RWPE2 (cell line): Measurements from ENCODE around the gene C13orf46.
A peak's percentile ranks its signal among the peaks of the same experiment; 100 is the strongest.

ENCODE experiments used
- ATAC-seq: fragments of 200-7000 bp; cut with Tn5 transposase; 3 replicates; pipeline ENCODE4 v1.9.1; 2021; ENCODE audit warnings: low read depth
- DNase-seq: peaks from one replicate; pipeline ENCODE4 v3.0.0-alpha.2; 2020; ENCODE audit warnings: low spot score
- H3K27ac ChIP-seq: fragments of 450-650 bp; 2 replicates; pipeline ENCODE4 v1.5.1; 2017; ENCODE audit warnings: mild to moderate bottlenecking; ENCODE audit not compliant: poor library complexity, severe bottlenecking
- H3K27me3 ChIP-seq: fragments of 250-450 bp; sonication (Bioruptor Pico); 2 replicates; pipeline ENCODE4 v1.5.1; 2021; ENCODE audit warnings: mild to moderate bottlenecking, moderate library complexity; ENCODE audit not compliant: insufficient read depth, poor library complexity, severe bottlenecking
- H3K36me3 ChIP-seq: fragments of 250-450 bp; sonication (Bioruptor Pico); 2 replicates; pipeline ENCODE4 v1.5.1; 2020; ENCODE audit warnings: low read depth, mild to moderate bottlenecking, moderate library complexity
- H3K4me1 ChIP-seq: fragments of 250-450 bp; sonication (Bioruptor Pico); 2 replicates; pipeline ENCODE4 v1.5.1; 2021; ENCODE audit warnings: mild to moderate bottlenecking, moderate library complexity; ENCODE audit not compliant: insufficient read depth, poor library complexity, severe bottlenecking
- H3K4me3 ChIP-seq: fragments of 250-450 bp; sonication (Bioruptor Pico); 2 replicates; pipeline ENCODE4 v1.5.1; 2021; ENCODE audit warnings: mild to moderate bottlenecking, moderate library complexity; ENCODE audit not compliant: severe bottlenecking
- H3K9me3 ChIP-seq: fragments of 250-450 bp; sonication (Bioruptor Pico); 2 replicates; pipeline ENCODE4 v1.5.1; 2021; ENCODE audit warnings: mild to moderate bottlenecking, moderate library complexity; ENCODE audit not compliant: severe bottlenecking
- TF ChIP-seq, protein P1 (sequence below): fragments of 450-650 bp; IDR thresholded peaks from one replicate; pipeline ENCODE4 v1.5.1; 2017; ENCODE audit warnings: mild to moderate bottlenecking, moderate library complexity; ENCODE audit not compliant: poor library complexity, severe bottlenecking

Gene C13orf46

DNA sequence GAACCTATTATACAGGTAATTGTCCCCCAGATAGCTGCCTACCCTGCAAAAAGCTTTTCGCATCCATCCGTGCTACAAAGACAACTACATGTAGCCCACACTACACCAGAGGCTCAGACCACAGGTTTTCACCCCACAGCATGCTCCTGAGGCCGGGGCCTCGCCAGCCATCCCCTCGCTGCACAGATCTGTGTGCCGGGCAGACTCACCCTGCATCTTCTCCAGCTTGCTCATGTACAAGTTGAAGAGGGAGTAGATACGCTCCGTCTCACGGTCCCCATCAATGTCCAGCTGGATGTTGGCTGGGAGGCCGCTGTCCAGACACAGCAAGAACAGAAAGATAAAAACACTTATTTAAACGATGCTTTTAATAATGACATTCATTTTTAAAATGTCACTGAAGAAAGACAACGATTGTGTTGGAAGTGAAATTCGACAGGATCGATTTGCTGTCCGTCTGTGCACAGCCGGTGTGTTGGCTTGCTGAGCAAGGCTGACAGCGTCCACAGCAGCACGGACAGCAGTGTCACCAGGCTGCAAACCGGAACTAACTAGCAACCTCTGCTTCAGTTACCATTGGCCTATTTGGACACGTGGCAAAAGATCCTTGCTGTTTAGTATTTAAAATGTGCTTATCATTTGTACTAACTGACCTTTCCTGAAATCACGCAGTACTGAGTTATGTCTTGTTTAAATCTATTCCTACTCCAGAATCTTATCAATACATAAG is 18.6 kb upstream of the C13orf46 start:
- Histone ChIP-seq H3K4me3 (no peak overlapping the region), H3K27ac (no peak overlapping the region), H3K4me1 (no peaks in the 10 kb centered on the region), H3K9me3 (no peaks in the 10 kb centered on the region), H3K27me3 (no peaks in the 10 kb centered on the region), H3K36me3 (peaks cover 25% of the 10 kb centered on the region)
- ATAC-seq, result no peak
- peak; percentile 34 for DNase-seq
- TF ChIP-seq, protein P1, sequence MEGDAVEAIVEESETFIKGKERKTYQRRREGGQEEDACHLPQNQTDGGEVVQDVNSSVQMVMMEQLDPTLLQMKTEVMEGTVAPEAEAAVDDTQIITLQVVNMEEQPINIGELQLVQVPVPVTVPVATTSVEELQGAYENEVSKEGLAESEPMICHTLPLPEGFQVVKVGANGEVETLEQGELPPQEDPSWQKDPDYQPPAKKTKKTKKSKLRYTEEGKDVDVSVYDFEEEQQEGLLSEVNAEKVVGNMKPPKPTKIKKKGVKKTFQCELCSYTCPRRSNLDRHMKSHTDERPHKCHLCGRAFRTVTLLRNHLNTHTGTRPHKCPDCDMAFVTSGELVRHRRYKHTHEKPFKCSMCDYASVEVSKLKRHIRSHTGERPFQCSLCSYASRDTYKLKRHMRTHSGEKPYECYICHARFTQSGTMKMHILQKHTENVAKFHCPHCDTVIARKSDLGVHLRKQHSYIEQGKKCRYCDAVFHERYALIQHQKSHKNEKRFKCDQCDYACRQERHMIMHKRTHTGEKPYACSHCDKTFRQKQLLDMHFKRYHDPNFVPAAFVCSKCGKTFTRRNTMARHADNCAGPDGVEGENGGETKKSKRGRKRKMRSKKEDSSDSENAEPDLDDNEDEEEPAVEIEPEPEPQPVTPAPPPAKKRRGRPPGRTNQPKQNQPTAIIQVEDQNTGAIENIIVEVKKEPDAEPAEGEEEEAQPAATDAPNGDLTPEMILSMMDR, result no peak

DNA sequence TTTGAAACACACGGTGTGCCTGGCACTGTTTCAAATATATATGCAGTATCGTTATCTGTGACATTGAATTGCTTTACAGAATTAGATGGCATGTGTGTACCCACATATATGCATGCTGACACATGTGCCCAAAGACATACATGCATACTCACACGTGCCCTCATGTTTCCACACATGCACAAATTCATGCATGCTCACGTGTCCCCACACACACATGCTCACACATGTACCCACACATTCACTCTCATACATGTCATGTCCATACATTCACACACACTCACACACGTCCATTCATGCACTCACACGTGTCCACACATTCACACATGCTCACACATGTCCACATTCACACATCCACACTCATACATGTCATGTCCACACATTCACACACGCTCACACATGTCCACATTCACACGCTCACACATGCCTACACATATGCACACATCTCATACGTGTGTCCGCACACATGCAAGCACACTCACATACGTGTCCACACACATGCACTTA is 17.9 kb upstream of the C13orf46 start:
- ATAC-seq, result no peak
- TF ChIP-seq, protein P1, result no peak
- DNase-seq, result peak; percentile 3

DNA sequence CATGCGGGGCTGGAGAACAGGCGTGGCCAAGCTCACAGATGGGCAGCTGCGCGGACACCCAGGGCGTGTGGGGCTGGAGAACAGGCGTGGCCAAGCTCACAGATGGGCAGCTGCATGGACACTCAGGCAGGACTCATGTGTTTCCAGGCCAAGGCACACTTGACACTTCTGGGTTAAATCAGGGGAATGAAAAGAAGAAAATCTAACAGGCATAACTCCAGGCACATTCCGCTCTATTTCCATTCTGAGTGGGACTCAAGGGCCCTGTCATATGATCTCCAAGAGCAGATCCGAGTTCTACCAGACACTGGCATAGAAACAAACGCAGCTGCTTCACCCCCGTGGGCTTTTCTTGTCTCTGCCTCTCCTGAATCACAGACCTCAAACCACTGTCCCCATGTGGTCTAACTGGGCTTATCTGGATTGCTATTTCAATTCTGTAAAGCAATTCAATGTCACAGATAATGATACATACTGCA is 17.4 kb upstream of the C13orf46 start:
- H3K27me3 ChIP-seq, result no peaks in the 10 kb centered on the region
- H3K4me1 ChIP-seq, result no peaks in the 10 kb centered on the region
- no peak overlapping the region for H3K4me3 ChIP-seq
- no peak overlapping the region for H3K27ac ChIP-seq
- H3K36me3 ChIP-seq, result peaks cover 25% of the 10 kb centered on the region
- no peak for DNase-seq
- ATAC-seq, result no peak
- H3K9me3 ChIP-seq, result no peaks in the 10 kb centered on the region
- TF ChIP-seq, protein P1, result no peak

More for the DNA sequence above, 17.9 kb upstream of the C13orf46 start:
- H3K36me3 ChIP-seq, result peaks cover 25% of the 10 kb centered on the region
- H3K4me1 ChIP-seq, result no peaks in the 10 kb centered on the region
- no peaks in the 10 kb centered on the region for H3K9me3 ChIP-seq
- no peaks in the 10 kb centered on the region for H3K27me3 ChIP-seq
- H3K4me3 ChIP-seq, result no peak overlapping the region
- H3K27ac ChIP-seq, result no peak overlapping the region

DNA sequence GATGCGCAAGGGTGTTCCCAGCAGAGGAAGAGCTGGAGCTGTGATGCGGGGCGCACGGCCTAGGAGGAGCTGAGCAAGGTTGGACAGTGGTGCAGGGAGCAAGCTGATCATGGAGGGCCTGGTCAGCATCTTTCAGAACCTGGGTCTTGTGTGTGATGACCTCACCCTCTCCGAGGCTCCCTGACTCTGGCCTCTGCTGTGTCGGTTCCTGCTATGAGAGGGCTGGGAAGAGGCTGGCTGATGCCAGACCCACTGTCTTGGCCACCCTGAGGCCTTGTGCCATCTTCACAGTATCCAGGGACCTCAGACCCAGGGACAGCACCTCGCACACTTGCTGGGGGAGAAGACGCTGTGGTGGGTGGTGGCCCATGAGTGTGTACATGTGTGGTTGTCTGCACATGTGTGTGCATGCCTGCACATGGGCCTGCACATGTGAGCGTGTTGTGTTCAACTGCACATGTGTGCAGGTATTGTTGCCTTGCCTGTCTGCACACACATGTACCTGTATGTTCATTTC is 16.5 kb upstream of the C13orf46 start:
- TF ChIP-seq, protein P1, result no peak
- Histone ChIP-seq H3K4me1 (no peaks in the 10 kb centered on the region), H3K27me3 (no peaks in the 10 kb centered on the region), H3K36me3 (peaks cover 25% of the 10 kb centered on the region), H3K4me3 (no peak overlapping the region), H3K9me3 (no peaks in the 10 kb centered on the region), H3K27ac (no peak overlapping the region)
- ATAC-seq, result no peak
- peak; percentile 36 for DNase-seq
